ENCODE results near the gene FLT1. TPM values are rescaled to one million over a fixed set of nuclear protein-coding genes. Genes with fewer than 3 reads are reported as not detected.
A peak's percentile ranks its signal among the peaks of the same experiment; 100 is the strongest.

Gene FLT1
- total RNA-seq, 1 donor from 2014 or later, result 0.47 TPM

GRCh38 chr13:28451482-28452217 lies 43.3 kb downstream of the FLT1 start:
- Histone ChIP-seq H3K27me3 (no peaks in the 10 kb centered on the region), H3K27ac (no peak overlapping the region), H3K9me3 (ENCODE audit: low read depth) (no peaks in the 10 kb centered on the region), H3K79me2 (ENCODE audit: low read depth) (no peaks in the 10 kb centered on the region), H3F3A (ENCODE audit: low read depth) (no peaks in the 10 kb centered on the region), H3K4me1 (no peaks in the 10 kb centered on the region), H4K20me1 (ENCODE audit: low read depth) (no peaks in the 10 kb centered on the region), H2AFZ (replicated peaks) (peak overlapping the region; percentile 21), H3K36me3 (peaks cover 1% of the 10 kb centered on the region), H3K9ac (no peak overlapping the region), H3K4me3 (no peak overlapping the region), H3K4me2 (no peak overlapping the region)
- TF ChIP-seq EZH2 (IDR thresholded peaks at IDR 0.05), result no peak
- no peak for TF ChIP-seq EZH2phosphoT487 (IDR thresholded peaks at IDR 0.05)
- no peak for TF ChIP-seq CTCF (IDR thresholded peaks at IDR 0.05)
- H3K4me3 Mint-ChIP-seq, result no peak overlapping the region
- peak; percentile 19 for DNase-seq (ENCODE audit: low spot score)
- H3K36me3 Mint-ChIP-seq, result no peaks in the 10 kb centered on the region
- peaks cover 10% of the 10 kb centered on the region for H3K4me1 Mint-ChIP-seq
- no peak overlapping the region for H3K27ac Mint-ChIP-seq
- H3K27me3 Mint-ChIP-seq (ENCODE audit: insufficient read depth, low read depth), result no peaks in the 10 kb centered on the region
- peaks cover 6% of the 10 kb centered on the region for H3K9me3 Mint-ChIP-seq

GRCh38 chr13:28449826-28450773 lies 44.8 kb downstream of the FLT1 start:
- Histone ChIP-seq H3K27ac (no peak overlapping the region), H3K36me3 (peaks cover 8% of the 10 kb centered on the region), H2AFZ (replicated peaks) (peak overlapping the region; percentile 0), H3K4me1 (no peaks in the 10 kb centered on the region), H3K4me3 (no peak overlapping the region), H3K9me3 (ENCODE audit: low read depth) (no peaks in the 10 kb centered on the region), H3K79me2 (ENCODE audit: low read depth) (no peaks in the 10 kb centered on the region), H3K9ac (no peak overlapping the region), H3K27me3 (no peaks in the 10 kb centered on the region), H3K4me2 (no peak overlapping the region), H3F3A (ENCODE audit: low read depth) (no peaks in the 10 kb centered on the region), H4K20me1 (ENCODE audit: low read depth) (no peaks in the 10 kb centered on the region)
- H3K4me1 Mint-ChIP-seq, result peaks cover 10% of the 10 kb centered on the region
- peaks cover 9% of the 10 kb centered on the region for H3K9me3 Mint-ChIP-seq
- H3K4me3 Mint-ChIP-seq, result no peak overlapping the region
- H3K27ac Mint-ChIP-seq, result no peak overlapping the region
- H3K36me3 Mint-ChIP-seq, result no peaks in the 10 kb centered on the region
- TF ChIP-seq CTCF (IDR thresholded peaks at IDR 0.05), result no peak
- no peak for TF ChIP-seq EZH2 (IDR thresholded peaks at IDR 0.05)
- no peak for TF ChIP-seq EZH2phosphoT487 (IDR thresholded peaks at IDR 0.05)
- no peak for DNase-seq (ENCODE audit: low spot score)
- H3K27me3 Mint-ChIP-seq (ENCODE audit: insufficient read depth, low read depth), result no peaks in the 10 kb centered on the region

GRCh38 chr13:28448651-28449358 lies 46.1 kb downstream of the FLT1 start:
- Histone ChIP-seq H3K9me3 (ENCODE audit: low read depth) (no peaks in the 10 kb centered on the region), H4K20me1 (ENCODE audit: low read depth) (no peaks in the 10 kb centered on the region), H3K4me1 (no peaks in the 10 kb centered on the region), H3K4me3 (no peak overlapping the region), H3F3A (ENCODE audit: low read depth) (no peaks in the 10 kb centered on the region), H3K9ac (no peak overlapping the region), H2AFZ (replicated peaks) (no peak overlapping the region), H3K79me2 (ENCODE audit: low read depth) (no peaks in the 10 kb centered on the region), H3K27ac (no peak overlapping the region), H3K4me2 (no peak overlapping the region), H3K27me3 (no peaks in the 10 kb centered on the region), H3K36me3 (peaks cover 8% of the 10 kb centered on the region)
- no peak overlapping the region for H3K27ac Mint-ChIP-seq
- TF ChIP-seq EZH2 (IDR thresholded peaks at IDR 0.05) (no peak), EZH2phosphoT487 (IDR thresholded peaks at IDR 0.05) (no peak), CTCF (IDR thresholded peaks at IDR 0.05) (no peak)
- peaks cover 10% of the 10 kb centered on the region for H3K4me1 Mint-ChIP-seq
- H3K9me3 Mint-ChIP-seq, result peaks cover 9% of the 10 kb centered on the region
- no peak for DNase-seq (ENCODE audit: low spot score)
- H3K36me3 Mint-ChIP-seq, result no peaks in the 10 kb centered on the region
- no peak overlapping the region for H3K4me3 Mint-ChIP-seq
- no peaks in the 10 kb centered on the region for H3K27me3 Mint-ChIP-seq (ENCODE audit: insufficient read depth, low read depth)

All from neural progenitor cell (in vitro differentiated cells).